ENCODE measurements around the gene MED20. TPM values are rescaled to one million over a fixed set of nuclear protein-coding genes. Genes with fewer than 3 reads are reported as not detected.
A peak's percentile ranks its signal among the peaks of the same experiment; 100 is the strongest.

The MED20 gene
- 37.5 to 42.4 TPM (median 38.9 TPM) in 3 replicates for total RNA-seq (2021)
- Bru-seq, nascent RNA: percentile 77 among the genes with signal in this experiment
- long read RNA-seq, experiment 1, transcript MED20-201 (4 exons, 2,438 nt): major isoform, 185 of 221 reads
- long read RNA-seq, experiment 1, transcript MED20-207 (3 exons, 1,481 nt): minor isoform, 8 of 221 reads
- long read RNA-seq, experiment 1, transcript MED20-204 (4 exons, 932 nt): minor isoform, 8 of 221 reads
- long read RNA-seq, experiment 1, partial matches to known transcripts: 6 of 221 reads
- long read RNA-seq, experiment 1, other reads (novel, unspliced or antisense): 14 of 221 reads
- long read RNA-seq, experiment 2, partial matches to known transcripts: 2 of 43 reads
- long read RNA-seq, experiment 2, other reads (novel, unspliced or antisense): 40 of 43 reads
- long read RNA-seq, experiment 3, transcript MED20-201 (4 exons, 2,438 nt): major isoform, 46 of 103 reads
- long read RNA-seq, experiment 3, transcript MED20-207 (3 exons, 1,481 nt): minor isoform, 6 of 103 reads
- long read RNA-seq, experiment 3, partial matches to known transcripts: 43 of 103 reads
- long read RNA-seq, experiment 3, other reads (novel, unspliced or antisense): 7 of 103 reads

- Mint-ChIP-seq H3K9me3 (no peaks in the 10 kb centered on the region), H3K4me1 (peaks cover 23% of the 10 kb centered on the region), H3K36me3 (peaks cover 29% of the 10 kb centered on the region), H3K4me3 (peak within 1 kb of the TSS; percentile 98), H3K27ac (peak within 1 kb of the TSS; percentile 100), H3K27me3 (ENCODE audit: low read depth) (no peaks in the 10 kb centered on the region)
- ATAC-seq (peak; percentile 83), DNase-seq (ENCODE audit: low spot score) (peak; percentile 92)
- CTCF ChIA-PET: interaction anchor here (0.5 to 4.2 kb wide), 67 partner anchors 9 to 1004 kb away, joined by 3 to 112 read pairs (median 4); partner anchors contain the start of genes CCND3, FRS3, MRPS10 and TAF8
- POLR2A ChIA-PET: interaction anchor here (0.6 to 1.7 kb wide), 12 partner anchors 9 to 134 kb away, joined by 3 to 9 read pairs (median 4); partner anchors contain the start of genes TAF8, TOMM6 and USP49
- no peak for TF ChIP-seq ZNF423 (CRISPR knock-in tag; IDR thresholded peaks at IDR 0.05)
- TF ChIP-seq IRF1 (CRISPR knock-in tag; IDR thresholded peaks at IDR 0.05): 0 out of 2 replicates have a peak, but pooled peaks have one; percentile 42
- no peak for TF ChIP-seq GRHL2 (CRISPR knock-in tag; IDR thresholded peaks at IDR 0.05; ENCODE audit: insufficient replicate concordance, severe bottlenecking)
- TF ChIP-seq AR (CRISPR knock-in tag; IDR thresholded peaks at IDR 0.05): no peak
- no peak for TF ChIP-seq ERG (CRISPR knock-in tag; IDR thresholded peaks at IDR 0.05)
- TF ChIP-seq ZSCAN18 (CRISPR knock-in tag; IDR thresholded peaks at IDR 0.05): no peak
- no peak for TF ChIP-seq RORB (CRISPR knock-in tag; IDR thresholded peaks at IDR 0.05)
- TF ChIP-seq NFE2L1 (CRISPR knock-in tag; IDR thresholded peaks at IDR 0.05): no peak
- no peak; the same call in 1 of the 2 replicates for TF ChIP-seq ARID4B (CRISPR knock-in tag; IDR thresholded peaks at IDR 0.05; ENCODE audit: borderline replicate concordance)
- no peak for TF ChIP-seq STAT6 (CRISPR knock-in tag; conservative IDR thresholded peaks at IDR 0.05; ENCODE audit: low read depth)
- no peak for TF ChIP-seq FOXJ3 (CRISPR knock-in tag; IDR thresholded peaks at IDR 0.05; ENCODE audit: borderline replicate concordance)
- TF ChIP-seq NFYB (CRISPR knock-in tag; conservative IDR thresholded peaks at IDR 0.05; ENCODE audit: low read depth): no peak
- TF ChIP-seq ELF4 (CRISPR knock-in tag; IDR thresholded peaks at IDR 0.05; ENCODE audit: low read depth): no peak
- no peak for TF ChIP-seq JUN (CRISPR knock-in tag; IDR thresholded peaks at IDR 0.05)
- no peak for TF ChIP-seq AFF4 (CRISPR knock-in tag; IDR thresholded peaks at IDR 0.05; ENCODE audit: borderline replicate concordance)
These were observed at the start of gene MED20, which contains the start of gene BYSL for GRCh38 chr6:41920921-41921711. MED20 (minus strand) TSS chr6:41921139; CDS start chr6:41921018, 121 bp downstream. BYSL (plus strand) TSS chr6:41921499; CDS start chr6:41921563, 64 bp downstream.
